Loucy (cell line): ENCODE data around the gene ZBTB42.

Source experiments
- H2AFZ ChIP-seq: fragments of 200-600 bp; sonication (generic); 2 replicates; pipeline ENCODE4 v1.6.0; 2016; ENCODE audit warnings: antibody characterized with exemption, mild to moderate bottlenecking, low read length, moderate library complexity
- H3F3A ChIP-seq: fragments of 200-600 bp; 2 replicates; pipeline ENCODE4 v1.6.0; 2016; ENCODE audit warnings: antibody characterized with exemption, low read depth, mild to moderate bottlenecking
- H3K27me3 ChIP-seq: fragments of 200-600 bp; sonication (generic); 2 replicates; pipeline ENCODE4 v1.6.1; 2014; ENCODE audit warnings: low read length, mild to moderate bottlenecking; ENCODE audit not compliant: insufficient read depth, poor library complexity, severe bottlenecking
- H3K36me3 ChIP-seq: fragments of 200-600 bp; sonication (generic); 2 replicates; pipeline ENCODE4 v1.6.1; 2016; ENCODE audit warnings: low read length; ENCODE audit not compliant: insufficient read depth
- H3K4me1 ChIP-seq: fragments of 200-600 bp; sonication (generic); 2 replicates; pipeline ENCODE4 v1.5.1; 2014; ENCODE audit warnings: low read length, mild to moderate bottlenecking; ENCODE audit not compliant: insufficient read depth, poor library complexity, severe bottlenecking
- H3K4me2 ChIP-seq: fragments of 200-600 bp; sonication (generic); 2 replicates; pipeline ENCODE4 v1.6.0; 2014; ENCODE audit warnings: antibody characterized with exemption, low read length, low read depth, mild to moderate bottlenecking; ENCODE audit not compliant: poor library complexity, severe bottlenecking
- H3K4me3 ChIP-seq: fragments of 200-600 bp; sonication (generic); 2 replicates; pipeline ENCODE4 v1.5.1; 2014; ENCODE audit warnings: low read length, mild to moderate bottlenecking, mixed read lengths; ENCODE audit not compliant: poor library complexity, severe bottlenecking
- H3K79me2 ChIP-seq: fragments of 200-600 bp; sonication (generic); 2 replicates; pipeline ENCODE4 v1.6.1; 2014; ENCODE audit warnings: low read length; ENCODE audit not compliant: insufficient read depth
- H3K9ac ChIP-seq: fragments of 200-600 bp; sonication (generic); 2 replicates; pipeline ENCODE4 v1.6.0; 2014; ENCODE audit warnings: mild to moderate bottlenecking, low read depth, low read length, moderate library complexity; ENCODE audit not compliant: poor library complexity, severe bottlenecking
- H3K9me2 ChIP-seq: fragments of 200-600 bp; sonication (generic); replicated peaks from 2 replicates; pipeline ENCODE4 v1.6.1; 2016; ENCODE audit warnings: low read depth, low read length, mixed read lengths
- H3K9me3 ChIP-seq: fragments of 200-600 bp; sonication (generic); 2 replicates; pipeline ENCODE4 v1.6.1; 2014; ENCODE audit warnings: mild to moderate bottlenecking, antibody characterized with exemption, low read length, low read depth; ENCODE audit not compliant: insufficient read depth
- H4K20me1 ChIP-seq: fragments of 200-600 bp; sonication (generic); 2 replicates; pipeline ENCODE4 v1.6.0; 2014; ENCODE audit warnings: antibody characterized with exemption, low read length, mild to moderate bottlenecking; ENCODE audit not compliant: insufficient read depth, poor library complexity, severe bottlenecking
- CTCF ChIP-seq: fragments of 200-600 bp; sonication (generic); conservative IDR thresholded peaks from 2 replicates; pipeline ENCODE4 v1.5.1; 2014; ENCODE audit warnings: mild to moderate bottlenecking, antibody characterized with exemption, low read length
- EZH2phosphoT487 ChIP-seq: fragments of 200-600 bp; IDR thresholded peaks from 2 replicates; pipeline ENCODE4 v1.6.1; 2018; ENCODE audit warnings: antibody characterized with exemption, mild to moderate bottlenecking, moderate library complexity, borderline replicate concordance

The ZBTB42 gene

GRCh38 chr14:104752735-104753527, 48.0 kb upstream of the ZBTB42 start, which contains the start of gene SIVA1:
SIVA1 (plus strand) TSS chr14:104753147; CDS start chr14:104753202, 55 bp downstream.
- no peaks in the 10 kb centered on the region for H3F3A ChIP-seq
- H3K9me2 ChIP-seq: no peaks in the 10 kb centered on the region
- no peaks in the 10 kb centered on the region for H3K27me3 ChIP-seq
- H3K9me3 ChIP-seq: no peaks in the 10 kb centered on the region
- peak within 1 kb of the TSS; percentile 98 for H3K4me3 ChIP-seq
- H4K20me1 ChIP-seq: peaks cover 47% of the 10 kb centered on the region
- H3K36me3 ChIP-seq: peaks cover 18% of the 10 kb centered on the region; the same call in 1 of the 2 replicates
- TF ChIP-seq EZH2phosphoT487: no peak
- TF ChIP-seq CTCF: no peak
- H3K79me2 ChIP-seq: peaks cover 49% of the 10 kb centered on the region
- H3K4me1 ChIP-seq: peaks cover 47% of the 10 kb centered on the region
- peak within 1 kb of the TSS; percentile 100 for H2AFZ ChIP-seq
- H3K9ac ChIP-seq: peak within 1 kb of the TSS; percentile 98
- H3K4me2 ChIP-seq: peak within 1 kb of the TSS; percentile 99

- peaks cover 57% of the 10 kb centered on the region for H3K79me2 ChIP-seq
- peak overlapping the region; percentile 95 for H3K9ac ChIP-seq
- peak overlapping the region; percentile 99 for H3K4me2 ChIP-seq
- no peak overlapping the region for H2AFZ ChIP-seq
- H3K9me3 ChIP-seq: no peaks in the 10 kb centered on the region
- no peak for TF ChIP-seq EZH2phosphoT487
- no peak for TF ChIP-seq CTCF
- peaks cover 47% of the 10 kb centered on the region for H4K20me1 ChIP-seq
- H3F3A ChIP-seq: no peaks in the 10 kb centered on the region
- H3K9me2 ChIP-seq: no peaks in the 10 kb centered on the region
- peak overlapping the region; percentile 88 for H3K4me3 ChIP-seq
- H3K4me1 ChIP-seq: peaks cover 48% of the 10 kb centered on the region
- peaks cover 23% of the 10 kb centered on the region; the same call in 1 of the 2 replicates for H3K36me3 ChIP-seq
- H3K27me3 ChIP-seq: no peaks in the 10 kb centered on the region
Measured at GRCh38 chr14:104753528-104754212, 47.2 kb upstream of the ZBTB42 start.

- peak overlapping the region; percentile 88 for H3K4me3 ChIP-seq
- no peaks in the 10 kb centered on the region for H3K9me2 ChIP-seq
- H3K9me3 ChIP-seq: no peaks in the 10 kb centered on the region
- peaks cover 47% of the 10 kb centered on the region for H4K20me1 ChIP-seq
- H3F3A ChIP-seq: no peaks in the 10 kb centered on the region
- H3K9ac ChIP-seq: peak overlapping the region; percentile 95
- H2AFZ ChIP-seq: no peak overlapping the region
- peaks cover 63% of the 10 kb centered on the region for H3K79me2 ChIP-seq
- TF ChIP-seq EZH2phosphoT487 (no peak), CTCF (no peak)
- peaks cover 48% of the 10 kb centered on the region for H3K4me1 ChIP-seq
- peaks cover 30% of the 10 kb centered on the region; the same call in 1 of the 2 replicates for H3K36me3 ChIP-seq
- peak overlapping the region; percentile 99 for H3K4me2 ChIP-seq
- no peaks in the 10 kb centered on the region for H3K27me3 ChIP-seq
Measured at GRCh38 chr14:104754213-104754851, 46.6 kb upstream of the ZBTB42 start.
